DMS79 (cell line): ENCODE data around the gene CASK.
"Not testable (repeated sequence)": the region's sequence is repeated elsewhere in the genome, so short reads cannot be mapped to it uniquely, and the experiment has no call there.

ENCODE experiments used
- DNase-seq: peaks from one replicate; lab custom pipeline; 2025; lab: John Stamatoyannopoulos, UW

CASK gene

DNA sequence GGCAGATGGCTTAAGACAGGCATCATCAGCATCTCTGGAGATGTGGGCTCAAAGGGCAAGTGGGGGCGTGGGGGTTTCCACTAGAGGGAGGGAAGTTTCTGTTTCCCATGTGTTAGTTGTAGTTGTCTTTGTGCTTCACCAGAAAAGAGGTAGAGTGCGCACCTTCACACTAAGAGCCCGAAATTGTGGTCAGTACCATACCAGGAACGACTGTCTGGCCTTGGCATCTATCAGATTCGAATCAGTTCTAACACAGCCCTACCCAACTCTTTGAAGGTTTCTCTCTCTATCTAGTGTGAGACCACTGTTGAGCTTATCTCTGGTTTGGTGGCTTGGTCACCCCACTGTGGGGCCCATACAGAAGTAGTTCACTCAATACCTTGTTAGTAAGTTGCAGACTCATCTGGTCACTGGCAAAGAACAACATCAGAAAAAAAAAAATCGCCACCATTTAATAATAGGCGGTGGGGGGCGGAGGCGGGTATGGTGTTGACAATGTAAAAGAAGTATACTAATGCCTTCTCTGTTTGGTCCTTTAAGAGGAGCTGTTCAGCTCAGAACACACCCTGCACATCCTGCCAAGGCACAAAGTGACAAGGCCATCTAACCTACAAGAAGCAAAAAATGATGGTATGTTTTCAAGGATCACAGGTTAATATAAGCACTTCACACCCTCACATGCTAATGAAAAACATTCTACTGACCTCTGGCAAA, 405.1 kb downstream of the CASK start:
- no peak for DNase-seq

DNA sequence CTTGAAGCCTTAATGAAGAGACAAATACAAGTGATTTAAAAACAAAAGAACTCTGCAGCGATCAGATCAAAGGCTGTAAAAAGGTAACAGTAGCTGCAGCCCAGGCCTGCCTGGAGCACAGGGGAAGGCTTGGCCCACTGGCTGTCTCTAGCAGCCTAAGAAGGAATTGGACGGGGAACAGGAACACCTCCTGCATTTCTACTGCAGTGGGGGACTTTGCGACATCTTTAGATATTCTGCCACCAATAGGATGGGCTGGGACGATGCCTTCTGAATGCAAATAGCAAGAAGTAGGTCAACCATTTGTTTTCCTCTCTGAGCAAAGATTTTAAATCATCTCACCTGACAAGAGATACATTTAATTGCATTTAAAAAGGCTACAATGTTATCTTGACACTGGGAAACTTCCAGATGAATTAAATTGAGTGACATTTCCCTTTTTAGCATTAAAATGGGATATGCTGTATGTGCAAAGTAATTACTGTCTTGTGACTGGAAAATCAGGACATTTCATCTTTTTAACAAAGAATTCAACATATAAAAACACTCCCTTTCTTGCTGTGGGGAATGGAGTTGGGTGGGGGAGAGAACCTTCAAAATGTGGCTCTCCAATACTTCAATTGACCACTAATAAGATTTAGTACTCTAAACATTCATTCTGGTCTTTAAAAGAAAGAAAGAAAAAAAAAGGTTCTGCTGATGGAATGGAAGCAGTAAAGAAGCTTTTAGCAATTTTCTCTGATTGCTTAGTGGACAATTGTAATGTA, 406.2 kb downstream of the CASK start:
- DNase-seq, result no peak

DNA sequence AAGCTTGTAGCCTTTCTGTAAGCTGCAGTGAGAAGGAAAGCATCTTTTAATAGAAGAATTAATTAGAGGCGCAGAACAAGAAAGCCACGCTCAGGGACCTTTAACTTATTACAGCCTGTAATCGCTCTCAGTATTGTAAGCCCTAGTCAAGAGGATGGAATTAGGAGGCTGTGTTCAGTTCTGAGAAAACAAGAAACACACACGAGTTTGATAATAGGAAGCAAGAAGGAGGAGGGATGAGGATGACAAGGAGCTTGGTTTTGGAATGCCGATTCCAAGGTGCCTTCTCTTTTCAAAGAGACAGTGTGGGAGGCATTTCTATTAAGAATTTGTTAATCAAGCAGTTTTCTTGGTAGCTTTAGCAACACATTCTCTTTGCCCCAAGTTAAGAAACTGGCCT, 406.9 kb downstream of the CASK start:
- DNase-seq, result no peak

DNA sequence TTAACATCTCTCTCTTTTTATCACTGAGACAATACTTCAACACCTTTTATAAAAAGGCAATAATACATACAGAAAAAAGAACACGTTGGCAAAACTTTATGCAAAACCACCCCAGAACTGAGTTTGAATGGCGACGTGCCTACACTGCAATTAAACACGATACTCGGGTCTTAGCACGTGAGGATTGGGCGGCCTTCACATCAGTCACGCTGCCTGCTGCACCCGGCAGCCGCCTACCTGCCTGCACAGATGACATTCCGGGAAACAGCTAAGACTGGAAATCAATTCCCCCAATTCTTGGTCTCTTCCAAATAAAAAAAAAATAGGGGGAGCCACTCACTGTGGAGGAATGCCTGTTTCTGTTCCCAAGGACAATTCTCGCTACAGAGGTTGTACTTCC, 408.0 kb downstream of the CASK start:
- no peak for DNase-seq

DNA sequence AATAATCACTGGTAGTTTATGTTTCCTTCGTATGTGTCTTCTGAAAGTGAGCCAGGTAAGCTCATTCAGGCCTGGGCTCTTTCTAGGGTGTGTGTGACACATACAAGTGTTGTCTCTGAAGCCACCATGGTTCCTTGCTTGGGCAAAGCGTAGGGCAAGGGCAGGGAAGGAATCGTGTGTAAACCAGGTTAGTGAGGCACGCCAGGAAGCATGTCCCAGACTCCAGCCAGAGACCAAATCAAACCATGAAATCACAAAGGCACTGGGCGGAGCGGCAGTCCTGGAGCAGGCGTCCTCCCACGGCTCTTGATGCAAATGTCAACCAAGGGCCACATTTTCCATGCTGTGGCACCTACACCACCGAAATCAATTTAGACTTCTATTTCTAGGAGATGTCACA, 409.2 kb downstream of the CASK start:
- DNase-seq, result no peak

DNA sequence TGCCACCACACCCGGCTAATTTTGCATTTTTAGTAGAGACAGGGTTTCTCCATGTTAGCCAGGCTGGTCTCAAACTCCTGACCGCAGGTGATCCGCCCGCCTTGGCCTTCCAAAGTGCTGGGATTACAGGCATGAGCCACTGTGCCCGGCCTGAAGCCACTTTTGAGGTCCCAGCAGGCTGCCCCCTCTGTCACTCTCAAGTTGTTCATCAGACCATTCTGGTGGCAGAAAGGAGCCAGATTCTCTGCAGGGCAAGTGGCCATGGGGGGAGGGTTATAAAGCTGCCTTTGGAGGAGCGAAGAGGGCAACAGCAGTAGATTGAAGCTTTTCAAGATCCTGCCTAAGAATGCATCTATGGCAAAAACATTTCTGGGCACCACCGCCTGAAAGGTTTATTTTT, 410.5 kb downstream of the CASK start:
- DNase-seq, result not testable (repeated sequence)

DNA sequence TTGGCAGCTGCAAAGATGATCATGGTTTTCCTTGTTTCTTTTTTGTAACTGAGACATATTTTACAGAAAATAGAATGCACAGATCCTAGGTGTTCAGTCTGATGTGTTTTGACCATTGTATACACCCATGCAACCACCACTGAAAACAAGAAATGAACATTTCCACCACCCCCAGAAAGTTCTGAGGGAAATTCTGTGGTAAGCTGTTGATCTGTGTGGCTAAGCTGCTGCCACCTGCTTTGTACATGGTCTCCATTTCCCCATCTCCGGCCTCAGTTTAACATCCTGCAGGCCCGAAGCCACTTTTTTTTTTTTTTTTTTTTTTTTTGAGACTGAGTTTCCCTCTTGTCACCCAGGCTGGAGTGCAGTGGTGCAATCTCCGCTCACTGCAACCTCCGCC, 411.0 kb downstream of the CASK start:
- no peak for DNase-seq

DNA sequence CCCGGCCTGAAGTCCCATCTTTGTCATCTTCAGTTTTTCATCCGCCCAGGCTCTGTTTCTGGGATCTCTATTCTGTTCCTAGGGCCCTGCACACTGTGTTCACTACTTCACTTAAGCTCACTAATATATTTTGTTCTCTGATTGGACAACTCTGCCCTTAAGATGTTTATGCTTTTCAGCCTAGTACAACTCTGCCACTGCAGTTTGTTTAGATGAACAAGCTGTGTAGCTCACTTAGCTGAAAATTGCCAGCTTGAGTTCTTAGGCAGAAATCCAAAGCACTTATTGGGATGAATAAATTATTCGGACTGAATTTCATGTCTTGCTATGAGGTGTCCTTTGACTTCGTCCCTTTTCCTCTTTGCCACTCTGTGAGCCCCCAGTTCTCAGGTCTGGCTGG, 415.4 kb downstream of the CASK start:
- no peak for DNase-seq

DNA sequence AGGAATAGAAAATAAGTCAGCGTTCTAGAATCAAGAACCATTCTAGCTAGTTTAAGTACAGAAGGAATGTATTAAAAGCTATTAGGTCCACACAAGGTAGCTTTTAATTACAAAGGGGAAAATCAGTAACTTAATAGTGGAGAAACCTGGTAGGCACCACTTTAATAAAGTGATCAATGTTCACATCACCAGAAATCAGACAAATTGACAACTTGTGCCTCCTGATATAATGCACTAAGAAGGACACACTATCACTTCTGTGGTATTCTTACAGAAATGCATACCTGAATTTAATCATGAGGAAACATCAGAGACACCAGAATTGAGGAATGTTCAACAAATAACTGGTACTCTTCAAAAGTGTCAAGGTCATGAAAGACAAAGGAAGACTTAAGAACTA, 421.4 kb downstream of the CASK start:
- no peak for DNase-seq

DNA sequence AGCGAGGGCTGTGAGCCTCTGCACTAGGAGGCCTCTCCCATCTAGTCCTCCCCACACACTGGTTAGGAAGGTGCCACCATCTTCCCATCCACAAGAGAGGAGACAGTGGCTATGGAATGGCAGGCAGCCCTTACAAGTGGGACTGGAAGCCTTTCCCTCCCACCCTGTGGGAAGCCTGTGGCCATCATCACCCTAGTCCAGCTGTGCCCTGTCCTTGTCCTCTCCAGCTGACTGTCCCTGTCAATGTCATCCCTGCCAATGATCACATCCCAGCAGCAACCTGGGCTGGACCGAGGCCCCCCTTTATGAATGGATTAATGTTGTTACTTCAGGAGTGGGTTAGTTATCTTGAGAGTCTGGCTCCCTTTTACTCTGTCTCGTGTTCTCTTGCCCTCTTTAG, 423.4 kb downstream of the CASK start:
- DNase-seq, result no peak

DNA sequence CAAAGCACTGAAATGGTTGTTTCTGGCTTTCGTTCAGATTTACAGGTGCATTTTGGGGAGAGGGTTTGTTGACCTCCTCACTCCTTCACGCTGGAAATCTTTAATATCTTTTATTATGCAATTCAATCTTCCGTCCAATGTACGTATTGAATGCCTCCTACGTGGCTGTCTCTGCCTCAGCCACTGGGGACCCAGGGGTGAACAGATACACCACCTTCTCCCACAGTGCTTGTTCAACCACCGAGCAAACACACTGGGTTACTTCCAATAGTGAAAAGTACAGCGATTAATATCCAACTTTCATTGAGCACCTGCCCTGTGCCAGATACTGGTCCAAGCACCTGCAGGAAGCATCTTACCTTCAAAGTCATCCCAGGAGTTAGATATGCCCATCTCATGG, 424.2 kb downstream of the CASK start:
- DNase-seq, result no peak

DNA sequence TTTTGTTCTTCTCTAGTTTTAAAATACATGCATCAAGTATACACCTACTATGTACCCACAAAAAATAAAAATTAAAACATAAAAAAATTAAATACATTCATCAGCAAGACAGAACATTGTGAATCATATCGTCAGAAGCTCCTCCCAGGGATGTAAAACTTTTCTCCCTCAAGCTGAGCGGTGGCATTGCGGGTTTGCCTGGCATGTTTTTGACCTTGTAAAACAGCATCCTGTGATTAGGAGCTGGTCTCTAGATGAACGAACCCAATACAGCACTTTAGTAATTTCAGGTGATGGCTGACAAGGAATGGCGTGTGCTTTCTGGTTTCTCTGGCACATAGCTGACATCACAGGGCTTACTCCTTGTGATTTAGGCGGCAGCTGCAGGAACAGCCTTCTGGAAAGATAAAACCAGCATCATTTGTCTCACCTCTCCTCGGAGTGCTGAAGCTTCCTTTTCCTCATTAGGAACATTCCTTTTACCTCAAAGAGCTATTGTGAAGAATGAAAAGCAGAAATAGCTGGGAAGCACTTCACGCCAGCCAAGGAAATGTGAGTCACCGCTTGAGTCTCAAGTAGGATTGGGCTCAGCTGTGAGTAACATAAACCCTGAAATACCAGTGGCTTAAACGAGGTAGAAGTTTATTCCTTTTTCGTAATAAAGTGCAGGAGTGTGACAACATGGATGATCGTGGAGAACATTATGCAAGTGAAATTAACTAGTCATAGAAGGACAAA, 431.9 kb downstream of the CASK start:
- DNase-seq, result peak; percentile 54

DNA sequence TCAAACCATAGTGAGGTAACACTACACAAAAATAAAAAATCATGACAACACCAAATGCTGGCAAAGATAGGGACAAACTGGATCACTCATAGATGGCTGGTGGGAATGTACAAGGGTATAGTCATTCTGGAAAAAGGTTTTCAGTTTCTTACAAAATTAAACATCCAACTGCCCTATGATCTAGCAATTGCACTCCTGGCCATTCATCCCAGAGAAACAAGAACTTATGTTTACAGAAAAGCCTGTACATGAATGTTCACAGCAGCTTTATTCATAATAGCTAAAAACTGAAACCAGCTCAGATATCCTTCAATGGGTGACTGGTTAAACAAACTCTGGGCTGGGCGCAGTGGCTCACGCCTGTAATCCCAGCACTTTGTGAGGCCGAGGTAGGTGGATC, 432.9 kb downstream of the CASK start:
- no peak for DNase-seq

DNA sequence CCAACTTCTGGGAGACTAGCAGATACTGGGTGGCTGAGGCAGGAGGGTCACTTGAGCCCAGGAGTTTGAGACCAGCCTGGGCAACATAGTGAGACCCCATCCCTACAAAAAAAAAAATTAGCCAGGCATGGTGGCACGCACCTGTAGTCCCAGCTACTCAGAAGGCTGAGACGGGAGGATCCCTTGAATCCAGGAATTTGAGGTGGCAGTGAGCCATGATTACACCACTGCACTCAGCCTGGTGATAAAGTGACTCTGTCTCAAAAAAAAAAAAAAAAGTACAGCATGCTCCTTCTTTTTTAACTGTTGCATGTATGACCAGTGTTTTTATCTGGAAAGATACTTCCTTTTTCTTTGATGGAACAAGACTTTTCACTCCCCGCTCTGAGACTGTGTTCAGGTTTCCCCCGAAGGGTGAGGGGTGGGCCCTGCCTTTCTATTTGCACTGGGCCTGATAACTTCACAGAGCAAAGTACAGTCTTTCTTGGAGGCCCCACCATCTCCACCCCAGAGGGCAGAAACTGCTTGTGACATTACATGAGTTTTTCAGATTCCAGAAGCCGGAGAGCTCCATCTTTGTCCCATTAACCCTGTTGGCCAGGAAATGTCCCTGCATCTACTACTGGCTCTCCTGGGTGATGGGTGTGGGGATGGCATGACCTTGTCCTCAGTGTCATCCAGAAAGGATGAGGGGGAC, 441.1 kb downstream of the CASK start:
- no peak for DNase-seq

DNA sequence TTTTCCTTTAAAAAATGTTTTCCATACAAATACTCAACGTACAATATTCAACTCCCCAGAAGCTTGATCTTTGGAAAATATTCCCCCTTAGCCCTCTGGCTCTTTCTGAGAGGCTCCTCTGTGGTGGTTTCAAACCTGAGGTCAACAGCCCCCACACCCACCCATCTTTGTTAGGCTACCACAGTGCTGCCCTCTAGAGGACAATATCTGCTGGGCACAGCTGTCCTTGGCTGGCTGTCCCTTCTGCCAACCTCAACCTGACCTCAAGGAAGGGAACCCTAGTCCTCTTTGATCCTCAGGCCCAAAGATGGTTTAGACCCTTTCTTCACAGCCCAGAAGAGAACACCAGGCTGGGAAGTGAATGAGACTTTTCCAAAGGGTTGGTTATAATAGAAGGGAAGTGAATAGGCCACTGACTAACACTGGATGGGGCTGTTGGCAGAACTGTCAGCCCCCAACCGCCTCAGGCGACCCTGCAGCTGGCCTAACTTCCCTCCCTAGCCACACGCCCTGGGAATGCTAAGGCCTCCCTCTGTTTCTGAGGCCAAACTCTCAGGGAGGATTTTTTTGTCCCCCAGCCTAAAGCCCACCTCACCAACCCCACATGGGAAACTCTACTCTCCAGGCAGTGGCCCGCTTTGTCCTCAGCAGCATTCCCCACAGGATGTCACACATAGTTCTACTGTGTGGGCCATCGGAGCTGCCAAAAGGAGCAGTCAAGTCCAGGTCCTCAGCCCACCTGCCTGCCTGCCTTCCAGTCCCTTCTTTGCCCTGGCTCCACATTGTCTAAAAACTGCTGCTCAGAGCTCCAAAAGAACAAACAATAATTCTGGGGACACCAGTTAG, 441.9 kb downstream of the CASK start:
- no peak for DNase-seq

DNA sequence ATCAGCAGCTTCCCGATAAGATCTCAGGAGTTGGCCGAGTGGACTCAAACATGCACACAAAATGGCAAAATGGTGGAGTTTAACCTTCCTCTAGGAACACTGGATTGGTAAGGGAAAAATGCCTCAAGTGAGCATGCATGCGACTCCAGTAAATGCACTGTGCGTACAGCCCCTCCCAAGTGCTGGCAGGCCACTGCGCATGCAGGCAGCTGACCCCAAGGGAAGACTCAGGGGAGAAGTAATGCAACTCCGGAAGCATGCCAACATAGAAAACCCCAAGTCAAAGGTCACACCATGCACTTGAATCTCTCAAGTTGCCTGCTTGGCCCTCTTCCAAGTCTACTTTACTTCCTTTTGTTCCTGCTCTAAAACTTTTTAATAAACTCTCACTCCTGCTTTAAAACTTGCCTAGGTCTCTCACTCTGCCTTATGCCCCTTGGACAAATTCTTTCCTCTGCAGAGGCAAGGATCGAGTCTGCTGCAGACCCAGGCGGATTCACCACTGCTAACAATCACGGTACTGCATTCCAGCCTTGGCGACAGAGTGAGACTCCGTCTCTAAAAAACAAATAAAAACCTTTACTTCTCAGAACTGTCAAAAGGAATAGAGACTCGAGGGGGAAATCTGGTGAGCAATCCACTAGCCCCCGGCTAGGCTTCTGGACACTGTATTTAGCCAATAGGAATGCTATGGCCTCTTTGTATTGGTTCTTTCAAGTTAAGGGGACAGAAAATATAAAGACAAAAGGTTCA, 442.7 kb downstream of the CASK start:
- DNase-seq, result no peak

DNA sequence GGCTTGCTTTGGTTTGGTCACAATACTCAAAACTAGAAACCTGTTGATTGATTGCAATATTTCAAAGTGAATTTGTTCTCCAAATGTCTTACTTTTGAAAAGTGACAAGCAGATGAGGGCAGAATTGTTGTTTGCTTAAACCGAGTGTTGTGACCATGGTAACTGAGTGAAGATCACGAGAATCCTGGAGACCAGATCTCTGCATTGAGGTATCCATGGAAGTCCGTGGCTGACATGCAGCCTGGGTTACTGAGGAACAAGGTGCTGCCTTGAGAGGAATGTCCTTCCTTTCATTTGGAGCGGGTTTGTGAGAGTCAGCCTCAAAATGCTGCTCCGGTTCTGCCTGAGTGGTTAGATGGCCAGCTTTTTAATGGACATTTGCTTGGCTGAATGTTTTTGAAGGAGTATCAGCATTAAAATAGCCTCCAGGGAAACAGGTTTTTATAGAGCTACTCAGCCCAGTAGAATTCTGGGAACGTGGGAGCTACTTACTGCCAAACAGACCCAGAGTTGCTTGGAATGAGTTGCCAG, 444.9 kb downstream of the CASK start:
- DNase-seq, result no peak

DNA sequence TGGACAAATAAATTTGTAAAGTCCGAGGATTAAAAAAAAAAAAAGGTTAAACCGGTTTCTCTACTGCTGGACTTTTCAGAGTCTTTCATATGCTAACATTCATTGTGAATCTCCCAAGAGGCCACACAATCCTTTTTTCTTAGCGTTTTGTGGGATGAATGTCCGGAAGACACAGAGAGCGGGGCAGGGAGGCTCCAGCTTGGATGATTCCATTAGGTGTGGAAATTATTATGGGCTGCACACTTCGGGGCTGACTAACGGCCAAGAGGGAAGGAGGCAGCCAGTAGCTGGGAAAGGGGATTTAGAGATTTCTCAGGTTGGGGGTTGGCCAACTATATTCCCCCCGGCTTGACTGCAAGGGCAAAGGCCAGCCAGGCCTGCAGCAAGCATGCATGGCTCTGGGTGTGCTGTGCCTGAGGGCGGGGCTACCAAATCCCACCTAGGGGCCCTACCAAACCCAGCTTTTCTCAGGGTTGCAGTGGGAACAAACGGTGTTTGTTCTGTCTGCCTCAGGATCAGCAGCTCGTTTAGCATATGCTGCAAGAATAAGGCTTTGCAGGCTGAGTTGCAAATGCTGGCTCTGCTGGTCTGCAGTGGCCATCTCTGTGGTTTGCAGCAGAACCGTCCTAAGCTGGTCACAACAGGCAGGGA, 447.6 kb downstream of the CASK start:
- DNase-seq, result no peak

DNA sequence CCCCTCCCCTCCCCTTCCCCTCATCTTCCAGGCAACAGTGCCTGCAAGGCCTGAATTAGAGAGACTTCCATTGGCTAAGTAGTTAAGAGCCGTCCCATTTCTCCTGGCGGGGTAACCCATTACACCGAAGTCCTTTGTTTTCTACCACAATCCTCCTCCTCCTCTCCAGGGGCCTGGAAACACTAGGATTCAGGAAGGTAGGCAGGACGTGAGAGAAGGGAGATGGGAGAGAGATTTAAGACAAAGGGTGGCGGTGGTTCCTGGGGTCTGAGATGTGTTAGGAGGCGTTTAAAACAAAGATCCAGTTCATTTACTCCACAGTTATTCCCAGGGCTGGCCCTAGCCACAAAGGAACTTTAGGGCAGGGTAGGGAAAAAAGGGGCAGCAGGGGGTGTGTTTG, 448.2 kb downstream of the CASK start:
- DNase-seq, result no peak

DNA sequence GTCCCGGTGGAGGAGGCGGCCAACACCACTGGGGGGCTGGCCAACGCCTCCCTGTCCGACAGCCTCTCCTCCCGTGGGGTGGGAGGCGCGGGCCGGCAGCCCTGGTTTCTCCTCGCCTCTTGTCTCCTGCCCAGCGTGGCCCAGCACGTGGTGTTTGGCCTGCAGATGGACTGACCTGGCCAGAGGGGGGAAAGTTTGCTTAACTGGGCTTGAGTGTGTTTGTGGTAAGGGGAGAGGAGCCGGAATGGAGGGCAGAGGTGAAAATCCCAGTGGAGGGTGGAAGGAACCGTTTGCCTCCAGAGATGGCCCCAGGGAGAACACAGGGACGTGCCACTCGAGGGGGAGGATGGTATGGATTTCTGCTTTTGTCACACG, 448.6 kb downstream of the CASK start:
- no peak for DNase-seq
